Measurements from ENCODE around the gene PARVA. TPM values are rescaled to one million over a fixed set of nuclear protein-coding genes. Genes with fewer than 3 reads are reported as not detected.

PARVA gene
- total RNA-seq, 1 experiment from 2014 or later = 10.4 TPM

DNA sequence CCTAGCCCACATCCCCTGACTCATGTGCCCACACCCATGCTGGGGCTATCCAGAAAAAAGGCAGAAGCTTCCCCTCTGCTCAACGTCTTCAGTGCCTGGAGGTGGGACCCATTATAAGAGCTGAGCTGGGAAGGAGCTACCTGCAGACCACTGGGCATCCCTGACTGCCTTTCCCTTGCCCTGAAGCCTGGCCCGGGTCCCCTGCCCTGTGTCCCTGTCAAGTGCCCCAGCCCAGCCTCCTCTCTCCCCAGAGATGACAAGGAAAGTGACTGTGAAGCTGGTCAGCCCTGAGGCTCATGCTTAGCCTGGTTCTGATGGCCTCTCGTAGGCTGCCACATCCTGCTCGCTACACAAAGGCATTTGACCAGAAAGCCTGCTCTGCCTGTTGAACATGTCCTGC lies 140.4 kb downstream of the PARVA start:
- no peak for TF ChIP-seq ZBTB21 (CRISPR knock-in tag; IDR thresholded peaks at IDR 0.05; ENCODE audit: borderline replicate concordance)
- no peaks in the 10 kb centered on the region for H3K36me3 Mint-ChIP-seq
- ChIA-PET POLR2A (no interaction called here), CTCF (interaction anchor here (0.7 to 1.9 kb wide), 4 partner anchors 94 to 397 kb away, joined by 3 to 11 read pairs (median 4); no protein-coding TSS in a partner anchor)
- no peak overlapping the region for H3K4me3 Mint-ChIP-seq
- H3K9me3 Mint-ChIP-seq = no peaks in the 10 kb centered on the region
- ATAC-seq (no peak), DNase-seq (ENCODE audit: low spot score) (no peak)
- no peak overlapping the region for H3K27ac Mint-ChIP-seq
- no peaks in the 10 kb centered on the region for H3K27me3 Mint-ChIP-seq (ENCODE audit: low read depth)
- H3K4me1 Mint-ChIP-seq = no peaks in the 10 kb centered on the region

GRCh38 chr11:12518606-12519385 lies 141.4 kb downstream of the PARVA start:
- Mint-ChIP-seq H3K27ac (no peak overlapping the region), H3K4me1 (no peaks in the 10 kb centered on the region), H3K27me3 (ENCODE audit: low read depth) (no peaks in the 10 kb centered on the region), H3K36me3 (no peaks in the 10 kb centered on the region), H3K4me3 (no peak overlapping the region), H3K9me3 (no peaks in the 10 kb centered on the region)
- no peak for ATAC-seq
- ChIA-PET CTCF (interaction anchor here (1.0 to 1.9 kb wide), 3 partner anchors 92 to 396 kb away, joined by 3 to 11 read pairs (median 5); no protein-coding TSS in a partner anchor), POLR2A (no interaction called here)
- no peak for TF ChIP-seq MYBL2 (CRISPR knock-in tag; IDR thresholded peaks at IDR 0.05)
- no peak for TF ChIP-seq GABPB1 (CRISPR knock-in tag; IDR thresholded peaks at IDR 0.05)
- TF ChIP-seq TP53 (CRISPR knock-in tag; IDR thresholded peaks at IDR 0.05) = no peak
- DNase-seq (ENCODE audit: low spot score) = no peak

DNA sequence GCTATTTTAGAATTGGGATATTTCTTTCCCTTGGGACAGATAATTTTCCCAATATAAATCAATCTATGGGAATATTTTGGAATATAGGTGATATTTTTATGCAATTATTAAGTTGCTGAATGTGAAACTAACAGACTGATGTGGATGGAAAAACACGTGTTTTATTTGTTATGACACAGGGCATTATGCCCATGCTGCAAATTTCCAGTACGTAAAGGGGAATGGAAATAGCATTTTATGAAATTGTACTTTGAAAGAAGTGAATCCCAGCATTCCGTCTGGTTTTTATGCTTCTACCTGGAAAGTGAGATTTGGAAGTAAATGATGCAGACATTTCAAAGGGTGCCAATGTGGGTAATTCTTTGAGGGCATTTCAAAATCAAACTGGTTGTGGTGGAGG lies 142.7 kb downstream of the PARVA start:
- Mint-ChIP-seq H3K27me3 (ENCODE audit: low read depth) (no peaks in the 10 kb centered on the region), H3K36me3 (no peaks in the 10 kb centered on the region), H3K9me3 (no peaks in the 10 kb centered on the region), H3K27ac (no peak overlapping the region), H3K4me1 (no peaks in the 10 kb centered on the region), H3K4me3 (no peak overlapping the region)
- no peak for DNase-seq (ENCODE audit: low spot score)
- ChIA-PET CTCF (interaction anchor here (1.0 kb wide), 1 partner anchor 394 kb away, joined by 3 read pairs; no protein-coding TSS in a partner anchor), POLR2A (no interaction called here)
- ATAC-seq = no peak
- no peak for TF ChIP-seq RELA (CRISPR knock-in tag; IDR thresholded peaks at IDR 0.05; ENCODE audit: borderline replicate concordance)
- no peak for TF ChIP-seq NFATC4 (CRISPR knock-in tag; IDR thresholded peaks at IDR 0.05)
- TF ChIP-seq CREB1 (CRISPR knock-in tag; IDR thresholded peaks at IDR 0.05) = no peak
- no peak for TF ChIP-seq FOXJ3 (CRISPR knock-in tag; IDR thresholded peaks at IDR 0.05; ENCODE audit: borderline replicate concordance)
- no peak for TF ChIP-seq ZNF416 (CRISPR knock-in tag; IDR thresholded peaks at IDR 0.05)
- no peak for TF ChIP-seq ATF6 (CRISPR knock-in tag; IDR thresholded peaks at IDR 0.05)
- TF ChIP-seq, protein P1, sequence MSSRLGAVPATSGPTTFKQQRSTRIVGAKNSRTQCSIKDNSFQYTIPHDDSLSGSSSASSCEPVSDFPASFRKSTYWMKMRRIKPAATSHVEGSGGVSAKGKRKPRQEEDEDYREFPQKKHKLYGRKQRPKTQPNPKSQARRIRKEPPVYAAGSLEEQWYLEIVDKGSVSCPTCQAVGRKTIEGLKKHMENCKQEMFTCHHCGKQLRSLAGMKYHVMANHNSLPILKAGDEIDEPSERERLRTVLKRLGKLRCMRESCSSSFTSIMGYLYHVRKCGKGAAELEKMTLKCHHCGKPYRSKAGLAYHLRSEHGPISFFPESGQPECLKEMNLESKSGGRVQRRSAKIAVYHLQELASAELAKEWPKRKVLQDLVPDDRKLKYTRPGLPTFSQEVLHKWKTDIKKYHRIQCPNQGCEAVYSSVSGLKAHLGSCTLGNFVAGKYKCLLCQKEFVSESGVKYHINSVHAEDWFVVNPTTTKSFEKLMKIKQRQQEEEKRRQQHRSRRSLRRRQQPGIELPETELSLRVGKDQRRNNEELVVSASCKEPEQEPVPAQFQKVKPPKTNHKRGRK (CRISPR knock-in tag; IDR thresholded peaks at IDR 0.05; ENCODE audit: borderline replicate concordance) = no peak
- TF ChIP-seq HMGA2 (CRISPR knock-in tag; IDR thresholded peaks at IDR 0.05) = no peak
- no peak for TF ChIP-seq TCF7 (CRISPR knock-in tag; IDR thresholded peaks at IDR 0.05; ENCODE audit: low read depth)
- no peak for TF ChIP-seq ZNF121 (CRISPR knock-in tag; IDR thresholded peaks at IDR 0.05)
- TF ChIP-seq NFE2L1 (CRISPR knock-in tag; IDR thresholded peaks at IDR 0.05) = no peak
- TF ChIP-seq, protein P2, sequence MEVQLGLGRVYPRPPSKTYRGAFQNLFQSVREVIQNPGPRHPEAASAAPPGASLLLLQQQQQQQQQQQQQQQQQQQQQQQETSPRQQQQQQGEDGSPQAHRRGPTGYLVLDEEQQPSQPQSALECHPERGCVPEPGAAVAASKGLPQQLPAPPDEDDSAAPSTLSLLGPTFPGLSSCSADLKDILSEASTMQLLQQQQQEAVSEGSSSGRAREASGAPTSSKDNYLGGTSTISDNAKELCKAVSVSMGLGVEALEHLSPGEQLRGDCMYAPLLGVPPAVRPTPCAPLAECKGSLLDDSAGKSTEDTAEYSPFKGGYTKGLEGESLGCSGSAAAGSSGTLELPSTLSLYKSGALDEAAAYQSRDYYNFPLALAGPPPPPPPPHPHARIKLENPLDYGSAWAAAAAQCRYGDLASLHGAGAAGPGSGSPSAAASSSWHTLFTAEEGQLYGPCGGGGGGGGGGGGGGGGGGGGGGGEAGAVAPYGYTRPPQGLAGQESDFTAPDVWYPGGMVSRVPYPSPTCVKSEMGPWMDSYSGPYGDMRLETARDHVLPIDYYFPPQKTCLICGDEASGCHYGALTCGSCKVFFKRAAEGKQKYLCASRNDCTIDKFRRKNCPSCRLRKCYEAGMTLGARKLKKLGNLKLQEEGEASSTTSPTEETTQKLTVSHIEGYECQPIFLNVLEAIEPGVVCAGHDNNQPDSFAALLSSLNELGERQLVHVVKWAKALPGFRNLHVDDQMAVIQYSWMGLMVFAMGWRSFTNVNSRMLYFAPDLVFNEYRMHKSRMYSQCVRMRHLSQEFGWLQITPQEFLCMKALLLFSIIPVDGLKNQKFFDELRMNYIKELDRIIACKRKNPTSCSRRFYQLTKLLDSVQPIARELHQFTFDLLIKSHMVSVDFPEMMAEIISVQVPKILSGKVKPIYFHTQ (CRISPR knock-in tag; IDR thresholded peaks at IDR 0.05) = no peak
- TF ChIP-seq ZNF423 (CRISPR knock-in tag; IDR thresholded peaks at IDR 0.05) = no peak
- TF ChIP-seq ZSCAN18 (CRISPR knock-in tag; IDR thresholded peaks at IDR 0.05) = no peak
- TF ChIP-seq NR3C1 (CRISPR knock-in tag; conservative IDR thresholded peaks at IDR 0.05; ENCODE audit: low read depth) = no peak
- no peak for TF ChIP-seq STAT6 (CRISPR knock-in tag; conservative IDR thresholded peaks at IDR 0.05; ENCODE audit: low read depth)
- no peak for TF ChIP-seq E2F5 (CRISPR knock-in tag; IDR thresholded peaks at IDR 0.05)

Data from WTC11 (cell line).